Pancreas (tissue), 10 donors: ENCODE results near the gene PLXNC1. TPM values are rescaled to one million over a fixed set of nuclear protein-coding genes. Genes with fewer than 3 reads are reported as not detected.

Source experiments
- ATAC-seq, 4 donors: fragments of 200-7000 bp; cut with Tn5 transposase; one replicate each; pipeline versions ENCODE4 v1.8.0 to v1.9.1; 2020; ENCODE audit warnings: mild to moderate bottlenecking in 4 of 4, moderate library complexity in 4 of 4
- DNase-seq, 6 donors: peaks; one replicate each; pipeline ENCODE4 v3.0.0-alpha.2; 2020
- FAIRE-seq: peaks from 2 replicates; lab custom pipeline; 2012; peaks lifted over from hg19 to GRCh38; lab: Jason Lieb, UNC
- H3K27ac ChIP-seq, 4 donors: fragments of 200-600 bp; sonication (generic); 1 replicate in 3 of 4; 2 replicates in 1 of 4; pipeline versions ENCODE4 v1.5.0 to v1.8.0; 2020
- H3K27me3 ChIP-seq, 4 donors: fragments of 200-600 bp; one replicate each; pipeline ENCODE4 v1.8.0; 2021
- H3K36me3 ChIP-seq, 3 donors: fragments of 200-600 bp; sonication (generic) in 1 of 3; one replicate each; pipeline versions ENCODE4 v1.5.0 to v1.8.0; 2020 to 2021
- H3K4me1 ChIP-seq, 3 donors: fragments of 200-600 bp; one replicate each; pipeline ENCODE4 v1.8.0; 2021
- H3K4me3 ChIP-seq, 4 donors: fragments of 200-600 bp; sonication (generic) in 2 of 4; one replicate each; pipeline versions ENCODE4 v1.5.0 to v1.8.0; 2020 to 2021
- H3K9me3 ChIP-seq, 4 donors: fragments of 200-600 bp; one replicate each; pipeline ENCODE4 v1.8.0; 2021
- WGBS, 2 donors: extraction: QIAGEN DNeasy Blood & Tissue Kit; methylation state at CpG; one replicate each; pipeline ENCODE4 v1.1.7; 2013; 5-methylcytosine and 5-hydroxymethylcytosine counted together
- intact Hi-C, 3 donors: fragments of 100-400 bp; cut with DNase I; formaldehyde crosslinking; loops; one replicate each; pipeline versions ENCODE4 v1.11.1 to v1.14.2; 2022
- polyA plus RNA-seq, 2 donors: library from polyadenylated mRNA; stranded (reverse); fragments of 200-250 nt; gene quantifications; one replicate each; pipeline ENCODE4 v1.2.3, GENCODE V29; 2013
- total RNA-seq, 6 donors: library from RNA; stranded (reverse); fragmentation: NEBNext Ultra II Directional in 4 of 6; extraction: Animal tissue kit (Norgen Biotek cat#: 25700) in 4 of 6; gene quantifications; one replicate each; pipeline versions ENCODE4 v1.2.1 to v1.2.4, GENCODE V29; 2021 to 2023
- TF ChIP-seq, protein P1 (sequence below), 4 donors: fragments of 200-600 bp; sonication (generic) in 3 of 4; IDR thresholded peaks; one replicate each; pipeline versions ENCODE4 v1.5.0 to v1.8.0; 2021; ENCODE audit warnings: antibody characterized with exemption in 4 of 4
- donor health status: healthy with polysubstance abuse.
- donor health status: DM: no; HTN: no; CAD: no; lungs with moderate emphysema.
- donor health status: DM: no; HTN: no; CAD: no.
- donor health status: control.
- donor health status: control.
- donor health status: Bipolar disorder and iron deficiency.
- donor health status: DM: yes; HTN: yes; CAD: no.
- donor health status: DM: no; HTN: no; CAD: no.
- donor health status: DM: no; HTN: no; CAD: no.
- donor health status: DM: yes; HTN: yes; CAD: no.

Gene PLXNC1
- total and polyA plus RNA-seq, 8 donors = 0.53 to 13.7 (median 2.0) TPM

DNA sequence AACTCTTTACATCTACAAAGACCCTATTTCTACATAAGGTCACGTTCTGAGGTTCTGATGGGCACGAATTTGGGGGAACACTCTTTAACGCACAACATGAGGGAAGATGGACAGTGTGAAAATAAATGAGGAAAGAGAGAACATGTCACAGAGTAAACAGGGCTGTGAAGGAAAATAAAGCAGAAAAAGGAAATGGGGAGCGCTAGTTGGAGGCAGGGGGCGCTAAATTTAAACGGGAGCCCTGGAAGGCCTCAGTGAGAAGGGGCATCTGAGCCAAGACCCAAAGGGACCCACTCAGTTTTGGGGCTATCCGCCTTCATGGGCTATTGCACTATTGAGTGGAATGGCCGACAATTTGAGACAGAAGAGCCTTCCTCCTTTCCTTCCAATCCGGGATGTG, 50.5 kb downstream of the PLXNC1 start:
- no peak overlapping the region for H3K27ac ChIP-seq
- H3K36me3 ChIP-seq = no peaks in the 10 kb centered on the region
- DNase-seq (no peak), ATAC-seq (no peak), FAIRE-seq (no peak)
- H3K9me3 ChIP-seq = no peaks in the 10 kb centered on the region
- intact Hi-C loops = no loop called here
- TF ChIP-seq, protein P1, sequence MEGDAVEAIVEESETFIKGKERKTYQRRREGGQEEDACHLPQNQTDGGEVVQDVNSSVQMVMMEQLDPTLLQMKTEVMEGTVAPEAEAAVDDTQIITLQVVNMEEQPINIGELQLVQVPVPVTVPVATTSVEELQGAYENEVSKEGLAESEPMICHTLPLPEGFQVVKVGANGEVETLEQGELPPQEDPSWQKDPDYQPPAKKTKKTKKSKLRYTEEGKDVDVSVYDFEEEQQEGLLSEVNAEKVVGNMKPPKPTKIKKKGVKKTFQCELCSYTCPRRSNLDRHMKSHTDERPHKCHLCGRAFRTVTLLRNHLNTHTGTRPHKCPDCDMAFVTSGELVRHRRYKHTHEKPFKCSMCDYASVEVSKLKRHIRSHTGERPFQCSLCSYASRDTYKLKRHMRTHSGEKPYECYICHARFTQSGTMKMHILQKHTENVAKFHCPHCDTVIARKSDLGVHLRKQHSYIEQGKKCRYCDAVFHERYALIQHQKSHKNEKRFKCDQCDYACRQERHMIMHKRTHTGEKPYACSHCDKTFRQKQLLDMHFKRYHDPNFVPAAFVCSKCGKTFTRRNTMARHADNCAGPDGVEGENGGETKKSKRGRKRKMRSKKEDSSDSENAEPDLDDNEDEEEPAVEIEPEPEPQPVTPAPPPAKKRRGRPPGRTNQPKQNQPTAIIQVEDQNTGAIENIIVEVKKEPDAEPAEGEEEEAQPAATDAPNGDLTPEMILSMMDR (IDR thresholded peaks at IDR 0.05) = no peak
- H3K4me3 ChIP-seq = no peak overlapping the region
- WGBS, 2 donors = 68 to 74% methylated on average over 9 of the region's 9 CpGs
- no peaks in the 10 kb centered on the region for H3K27me3 ChIP-seq
- no peaks in the 10 kb centered on the region for H3K4me1 ChIP-seq

DNA sequence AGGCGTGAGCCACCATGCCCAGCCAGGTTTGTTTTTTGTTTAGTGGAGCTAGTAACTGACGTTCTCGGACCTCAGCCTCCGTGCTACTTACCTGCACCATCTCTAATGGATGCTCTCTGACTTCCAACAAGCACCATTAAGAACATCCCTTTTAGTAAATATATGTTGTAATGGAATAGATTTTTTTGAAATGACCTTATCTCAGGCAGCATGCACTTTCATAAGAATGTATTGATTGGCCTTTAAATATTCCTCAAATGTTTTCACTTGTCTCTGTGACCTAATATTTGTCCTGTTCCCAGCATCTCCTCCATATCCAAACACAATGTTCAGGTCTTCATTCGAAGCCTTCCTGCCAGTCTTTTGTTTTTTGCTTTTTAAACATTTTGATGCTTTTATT, 51.7 kb downstream of the PLXNC1 start:
- Histone ChIP-seq H3K9me3 (no peaks in the 10 kb centered on the region), H3K27ac (no peak overlapping the region), H3K36me3 (no peaks in the 10 kb centered on the region), H3K4me3 (no peak overlapping the region), H3K4me1 (no peaks in the 10 kb centered on the region), H3K27me3 (no peaks in the 10 kb centered on the region)
- intact Hi-C loops = no loop called here
- 57 to 67% methylated on average over 5 of the region's 5 CpGs for WGBS, 2 donors
- no peak for DNase-seq
- no peak for FAIRE-seq
- ATAC-seq = no peak
- TF ChIP-seq, protein P1 (IDR thresholded peaks at IDR 0.05) = no peak

DNA sequence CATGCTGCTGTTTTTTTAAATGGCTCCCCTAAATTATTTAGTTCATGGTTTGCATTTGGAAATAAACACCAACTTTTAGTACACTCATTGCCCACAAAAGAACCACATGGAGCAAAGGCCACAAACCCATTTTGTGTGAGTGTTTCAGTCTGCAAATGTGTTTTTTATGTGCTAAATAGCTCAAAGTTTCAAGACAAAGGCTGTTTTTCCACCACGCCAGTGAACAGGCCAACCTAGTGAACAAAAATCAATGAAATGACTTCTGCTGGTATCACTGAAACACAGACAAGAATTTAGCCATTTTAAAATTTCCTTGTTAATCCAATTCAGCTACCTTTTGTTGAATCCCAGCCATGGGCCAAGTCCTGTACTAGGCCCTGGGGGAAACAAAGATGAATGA, 52.3 kb downstream of the PLXNC1 start:
- Histone ChIP-seq H3K36me3 (no peaks in the 10 kb centered on the region), H3K4me3 (no peak overlapping the region), H3K9me3 (no peaks in the 10 kb centered on the region), H3K4me1 (no peaks in the 10 kb centered on the region), H3K27ac (no peak overlapping the region), H3K27me3 (no peaks in the 10 kb centered on the region)
- TF ChIP-seq, protein P1 (IDR thresholded peaks at IDR 0.05) = no peak
- WGBS, 2 donors = 71 to 83% methylated on average over 1 of the region's 1 CpG
- intact Hi-C loops = no loop called here
- no peak for DNase-seq
- no peak for ATAC-seq
- no peak for FAIRE-seq

DNA sequence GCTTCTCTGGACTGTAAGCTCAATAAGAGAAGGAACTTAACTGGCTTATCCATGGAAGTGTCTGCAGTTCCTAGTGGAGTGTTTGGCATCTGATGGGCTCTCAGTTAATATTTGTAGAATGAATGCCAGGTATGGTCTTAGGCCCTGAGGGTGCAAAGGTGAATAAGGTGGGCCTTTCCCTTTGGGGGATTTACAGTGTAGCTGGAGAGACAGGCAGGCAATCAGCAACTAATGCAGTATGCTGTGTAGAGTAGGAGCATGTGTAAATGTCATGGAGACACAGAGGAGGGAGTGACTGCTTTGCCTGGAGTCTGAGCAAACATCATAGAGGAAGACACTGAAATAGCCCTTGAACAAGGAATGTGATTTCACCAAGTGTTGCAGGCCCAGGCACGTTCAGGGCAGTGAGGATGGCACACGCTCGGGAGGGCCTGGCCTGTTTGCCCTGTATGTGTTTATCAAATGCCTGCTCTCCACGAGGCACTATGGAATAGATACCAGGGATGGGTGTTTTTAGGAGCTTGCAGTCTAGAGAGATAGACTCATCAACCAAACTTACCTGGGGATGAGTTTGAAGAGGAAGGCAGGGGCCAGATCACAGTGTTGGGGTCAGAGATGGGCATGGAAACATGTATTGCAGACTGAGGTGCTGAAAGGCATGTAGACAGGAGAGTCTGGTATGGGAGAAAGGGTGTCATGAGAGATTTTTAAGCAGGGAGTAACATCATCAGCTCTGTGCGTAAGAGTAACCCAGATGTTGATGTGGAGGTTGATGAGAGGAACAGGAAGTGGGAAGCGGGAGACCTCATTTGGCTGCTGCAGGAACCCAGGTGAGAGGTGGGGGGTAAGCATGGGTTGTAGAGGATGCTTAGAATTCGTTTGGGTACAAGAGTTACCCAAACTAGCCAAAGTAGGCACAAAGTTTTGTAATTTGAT, 54.1 kb downstream of the PLXNC1 start:
- ATAC-seq = peak in 1 of 4 donors; percentile 20
- TF ChIP-seq, protein P1 (IDR thresholded peaks at IDR 0.05) = no peak
- H3K4me1 ChIP-seq = no peaks in the 10 kb centered on the region
- 76 to 78% methylated on average over 7 of the region's 7 CpGs for WGBS, 2 donors
- no peaks in the 10 kb centered on the region for H3K9me3 ChIP-seq
- FAIRE-seq = no peak
- intact Hi-C loops = no loop called here
- DNase-seq = no peak
- H3K36me3 ChIP-seq = no peaks in the 10 kb centered on the region
- no peak overlapping the region for H3K4me3 ChIP-seq
- no peaks in the 10 kb centered on the region for H3K27me3 ChIP-seq
- H3K27ac ChIP-seq = no peak overlapping the region

DNA sequence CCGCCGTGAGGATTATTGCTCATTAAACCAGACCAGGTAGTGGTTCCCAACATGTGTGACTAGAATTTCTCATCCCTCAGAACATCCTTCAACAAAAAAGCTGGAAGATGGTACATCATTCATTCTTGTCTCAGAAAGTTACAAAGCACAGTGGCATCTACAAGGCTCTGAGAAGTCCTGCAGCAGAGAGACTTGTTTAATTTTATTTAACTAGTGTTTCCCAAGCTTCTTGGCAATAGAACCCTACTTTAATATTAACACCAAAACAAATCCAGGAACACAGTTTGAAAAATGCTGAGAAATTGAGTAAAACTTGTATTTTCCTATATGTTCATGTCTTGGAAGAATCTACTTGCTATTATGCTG, 54.8 kb downstream of the PLXNC1 start:
- FAIRE-seq (no peak), ATAC-seq (no peak), DNase-seq (no peak)
- 49 to 50% methylated on average over 2 of the region's 2 CpGs for WGBS, 2 donors
- Histone ChIP-seq H3K4me1 (no peaks in the 10 kb centered on the region), H3K4me3 (no peak overlapping the region), H3K27me3 (no peaks in the 10 kb centered on the region), H3K27ac (no peak overlapping the region), H3K36me3 (no peaks in the 10 kb centered on the region), H3K9me3 (no peaks in the 10 kb centered on the region)
- intact Hi-C loops = no loop called here
- TF ChIP-seq, protein P1 (IDR thresholded peaks at IDR 0.05) = no peak
